H9 (cell line): ENCODE data around the gene RAB1A. TPM values are rescaled to one million over a fixed set of nuclear protein-coding genes. Genes with fewer than 3 reads are reported as not detected.

ENCODE experiments used
- DNase-seq: peaks from one replicate; pipeline ENCODE4 v3.0.0-alpha.2; 2017
- H2AFZ ChIP-seq: one replicate; pipeline ENCODE4 v1.6.1; 2013; ENCODE audit warnings: mild to moderate bottlenecking, low read length, control low read depth, moderate library complexity
- H2AK5ac ChIP-seq: 2 replicates; pipeline ENCODE4 v1.6.1; 2013; ENCODE audit warnings: low read length, control low read depth, mixed read lengths; ENCODE audit not compliant: insufficient read length
- H2BK120ac ChIP-seq: one replicate; pipeline ENCODE4 v1.6.1; 2013; ENCODE audit warnings: low read depth, mild to moderate bottlenecking, low read length, control low read depth, inconsistent platforms; ENCODE audit not compliant: poor library complexity, severe bottlenecking
- H2BK12ac ChIP-seq: 2 replicates; pipeline ENCODE4 v1.6.1; 2013; ENCODE audit warnings: low read length, control low read depth, mixed read lengths, low read depth; ENCODE audit not compliant: insufficient read length
- H2BK15ac ChIP-seq: 2 replicates; pipeline ENCODE4 v1.6.1; 2013; ENCODE audit warnings: low read depth, low read length, control low read depth
- H2BK20ac ChIP-seq: one replicate; pipeline ENCODE4 v1.6.1; 2013; ENCODE audit warnings: low read depth, mild to moderate bottlenecking, low read length, control low read depth, inconsistent platforms; ENCODE audit not compliant: poor library complexity, severe bottlenecking
- H2BK5ac ChIP-seq: 2 replicates; pipeline ENCODE4 v1.6.1; 2013; ENCODE audit warnings: low read length, control low read depth, mixed read lengths; ENCODE audit not compliant: insufficient read length
- H3K14ac ChIP-seq: 2 replicates; pipeline ENCODE4 v1.6.1; 2013; ENCODE audit warnings: low read length, control low read depth; ENCODE audit not compliant: insufficient read depth
- H3K18ac ChIP-seq: 2 replicates; pipeline ENCODE4 v1.6.1; 2013; ENCODE audit warnings: low read depth, mild to moderate bottlenecking, mixed read lengths, low read length, control low read depth; ENCODE audit not compliant: insufficient read length
- H3K23ac ChIP-seq: 2 replicates; pipeline ENCODE4 v1.6.1; 2013; ENCODE audit warnings: low read length, control low read depth, mixed read lengths, low read depth; ENCODE audit not compliant: insufficient read length
- H3K23me2 ChIP-seq: 2 replicates; pipeline ENCODE4 v1.6.1; 2013; ENCODE audit warnings: low read depth, mild to moderate bottlenecking, mixed read lengths, low read length, control low read depth; ENCODE audit not compliant: insufficient read length, poor library complexity, severe bottlenecking
- H3K27ac ChIP-seq: 2 replicates; pipeline ENCODE4 v1.5.1; 2013; ENCODE audit warnings: low read length, control low read depth, mixed read lengths, low read depth; ENCODE audit not compliant: insufficient read length
- H3K27me3 ChIP-seq: 2 replicates; pipeline ENCODE4 v1.6.1; 2013; ENCODE audit warnings: low read length, control low read depth, inconsistent platforms; ENCODE audit not compliant: insufficient read depth
- H3K4ac ChIP-seq: 2 replicates; pipeline ENCODE4 v1.6.1; 2013; ENCODE audit warnings: low read depth, mild to moderate bottlenecking, control low read depth, inconsistent platforms, low read length, moderate library complexity
- H3K4me1 ChIP-seq: 2 replicates; pipeline ENCODE4 v1.6.1; 2013; ENCODE audit warnings: low read length, control low read depth, inconsistent platforms; ENCODE audit not compliant: insufficient read depth
- H3K4me2 ChIP-seq: 2 replicates; pipeline ENCODE4 v1.6.1; 2013; ENCODE audit warnings: low read length, control low read depth, mixed read lengths; ENCODE audit not compliant: insufficient read length, insufficient read depth
- H3K56ac ChIP-seq: 2 replicates; pipeline ENCODE4 v1.6.1; 2013; ENCODE audit warnings: low read depth, mild to moderate bottlenecking, mixed read lengths, low read length, control low read depth; ENCODE audit not compliant: insufficient read length
- H3K79me1 ChIP-seq: 2 replicates; pipeline ENCODE4 v1.6.1; 2013; ENCODE audit warnings: low read depth, mild to moderate bottlenecking, moderate library complexity, low read length, control low read depth, inconsistent platforms; ENCODE audit not compliant: insufficient read depth, poor library complexity, severe bottlenecking
- H3K79me2 ChIP-seq: 2 replicates; pipeline ENCODE4 v1.6.1; 2013; ENCODE audit warnings: low read length, control low read depth, inconsistent platforms; ENCODE audit not compliant: insufficient read depth
- H3K9ac ChIP-seq: 2 replicates; pipeline ENCODE4 v1.6.1; 2013; ENCODE audit warnings: low read length, control low read depth, mixed read lengths; ENCODE audit not compliant: insufficient read length; ENCODE audit errors: extremely low read depth
- H3K9me3 ChIP-seq: one replicate; pipeline ENCODE4 v1.6.1; 2013; ENCODE audit warnings: low read depth, low read length, inconsistent platforms; ENCODE audit not compliant: control insufficient read depth
- H3T11ph ChIP-seq: one replicate; pipeline ENCODE4 v1.6.1; 2013; ENCODE audit warnings: mild to moderate bottlenecking, low read length, control low read depth, inconsistent platforms
- H4K20me1 ChIP-seq: one replicate; pipeline ENCODE4 v1.6.1; 2013; ENCODE audit not compliant: control insufficient read depth, insufficient read length, insufficient read depth
- H4K5ac ChIP-seq: 2 replicates; pipeline ENCODE4 v1.6.1; 2013; ENCODE audit warnings: low read depth, mild to moderate bottlenecking, mixed read lengths, low read length, control low read depth; ENCODE audit not compliant: insufficient read length
- H4K8ac ChIP-seq: replicated peaks from 2 replicates; pipeline ENCODE4 v1.6.1; 2013; ENCODE audit warnings: low read length, control low read depth, mixed read lengths, low read depth; ENCODE audit not compliant: insufficient read length
- H4K91ac ChIP-seq: 2 replicates; pipeline ENCODE4 v1.6.1; 2013; ENCODE audit warnings: low read depth, mild to moderate bottlenecking, moderate library complexity, mixed read lengths, low read length, control low read depth; ENCODE audit not compliant: insufficient read length
- H3K27ac Mint-ChIP-seq, 3 experiments: 2 replicates in 2 of 3; 3 replicates in 1 of 3; pipeline ENCODE4 v1.8.0; 2020 to 2021; ENCODE audit warnings: mixed read lengths in 3 of 3, mild to moderate bottlenecking in 1 of 3, moderate library complexity in 1 of 3
- H3K27me3 Mint-ChIP-seq: 2 replicates; pipeline ENCODE4 v1.8.0; 2021; ENCODE audit warnings: low read depth, mild to moderate bottlenecking, moderate library complexity, mixed read lengths
- H3K36me3 Mint-ChIP-seq, 3 experiments: 2 replicates in 2 of 3; 3 replicates in 1 of 3; pipeline ENCODE4 v1.8.0; 2020 to 2021; ENCODE audit warnings: low read depth in 3 of 3, mixed read lengths in 3 of 3; ENCODE audit not compliant: insufficient read depth in 1 of 3
- H3K4me1 Mint-ChIP-seq, 2 experiments: 2 replicates each; pipeline ENCODE4 v1.8.0; 2020; ENCODE audit warnings: mixed read lengths in 2 of 2
- H3K4me3 Mint-ChIP-seq, 2 experiments: 2 replicates in 1 of 2; 3 replicates in 1 of 2; pipeline ENCODE4 v1.8.0; 2020 to 2021; ENCODE audit warnings: mild to moderate bottlenecking in 2 of 2, mixed read lengths in 2 of 2, moderate library complexity in 1 of 2
- H3K9me3 Mint-ChIP-seq, 2 experiments: 2 replicates in 1 of 2; 3 replicates in 1 of 2; pipeline ENCODE4 v1.8.0; 2020; ENCODE audit warnings: mild to moderate bottlenecking in 2 of 2, mixed read lengths in 2 of 2, moderate library complexity in 1 of 2
- CTCF ChIP-seq: fragments of 200-600 bp; sonication (generic); conservative IDR thresholded peaks from 3 replicates; pipeline ENCODE4 v1.8.0; 2021; ENCODE audit warnings: antibody characterized with exemption, mild to moderate bottlenecking
- WGBS: extraction: QIAGEN DNeasy Blood & Tissue Kit; methylation state at CpG from one replicate; pipeline ENCODE4 v1.1.7; 2013; ENCODE audit warnings: missing lambda C conversion rate, low lambda C conversion rate, mixed read lengths; ENCODE audit not compliant: insufficient read length; ENCODE audit errors: extremely low coverage; 5-methylcytosine and 5-hydroxymethylcytosine counted together
- total RNA-seq: library from RNA; stranded (reverse); gene quantifications from 2 replicates; pipeline ENCODE4 v1.2.1, GENCODE V29; 2021

RAB1A gene
- total RNA-seq, 1 experiment from 2014 or later, result 112 TPM

GRCh38 chr2:65045651-65046050 is 84.3 kb downstream of the RAB1A start:
- H3K23ac ChIP-seq, result no peak overlapping the region
- H2BK20ac ChIP-seq, result no peak overlapping the region
- Mint-ChIP-seq H3K36me3 (peaks cover 45 to 58% (median 46%) of the 10 kb centered on the region in 3 experiments), H3K9me3 (peaks cover 22 to 25% of the 10 kb centered on the region in 2 experiments), H3K4me3 (peak overlapping the region in 1 of 2 experiments; percentile 36; a peak in 1 of 5 replicates), H3K4me1 (peaks cover 37 to 41% of the 10 kb centered on the region in 2 experiments), H3K27ac (peak overlapping the region; percentile 79 to 96 (median 82); a peak in 4 of 7 replicates), H3K27me3 (peaks cover 3% of the 10 kb centered on the region)
- H2AK5ac ChIP-seq, result no peak overlapping the region
- no peak overlapping the region for H4K8ac ChIP-seq
- H3K18ac ChIP-seq, result no peak overlapping the region
- no CpG with 5 or more reads among the region's 10 CpGs for WGBS
- H2BK15ac ChIP-seq, result no peak overlapping the region
- H2BK5ac ChIP-seq, result no peak overlapping the region
- H3K4ac ChIP-seq, result no peak overlapping the region
- peak; percentile 82 for DNase-seq
- H3K14ac ChIP-seq, result no peak overlapping the region
- H4K91ac ChIP-seq, result no peak overlapping the region
- H2AFZ ChIP-seq, result no peak overlapping the region
- no peak overlapping the region for H4K5ac ChIP-seq
- H3K56ac ChIP-seq, result no peak overlapping the region
- H3K23me2 ChIP-seq, result no peaks in the 10 kb centered on the region
- peaks cover 6% of the 10 kb centered on the region; the same call in 1 of the 2 replicates for H3K4me1 ChIP-seq
- H3K27ac ChIP-seq, result no peak overlapping the region
- H4K20me1 ChIP-seq, result no peaks in the 10 kb centered on the region
- H3K79me2 ChIP-seq, result no peaks in the 10 kb centered on the region
- TF ChIP-seq CTCF, result no peak
- no peak overlapping the region for H3K4me2 ChIP-seq
- no peaks in the 10 kb centered on the region for H3K79me1 ChIP-seq
- H3K9me3 ChIP-seq, result peaks cover 11% of the 10 kb centered on the region
- H2BK120ac ChIP-seq, result no peak overlapping the region
- no peak overlapping the region for H3T11ph ChIP-seq
- no peak overlapping the region for H3K9ac ChIP-seq
- no peaks in the 10 kb centered on the region for H3K27me3 ChIP-seq
- no peak overlapping the region for H2BK12ac ChIP-seq
